Psoas muscle (tissue), 8 donors: ENCODE data around the gene SIPA1L3. TPM values are rescaled to one million over a fixed set of nuclear protein-coding genes. Genes with fewer than 3 reads are reported as not detected.

Experiments used
- ATAC-seq, 4 donors: fragments of 200-7000 bp; cut with Tn5 transposase; one replicate each; pipeline ENCODE4 v1.9.1; 2020; ENCODE audit warnings: moderate library complexity in 3 of 4, mild to moderate bottlenecking in 2 of 4
- DNase-seq, 2 donors: peaks; one replicate each; pipeline ENCODE4 v3.0.0-alpha.2; 2020
- H3K27ac ChIP-seq: fragments of 200-600 bp; one replicate; pipeline ENCODE4 v1.8.0; 2022
- H3K27me3 ChIP-seq, 3 donors: fragments of 200-600 bp in 1 of 3; one replicate each; pipeline versions ENCODE4 v1.6.1 to v1.8.0; 2013 to 2022; ENCODE audit warnings: low read length in 2 of 3, mild to moderate bottlenecking in 2 of 3, moderate library complexity in 1 of 3; ENCODE audit not compliant: insufficient read depth in 3 of 3
- H3K36me3 ChIP-seq, 2 donors: fragments of 200-600 bp in 1 of 2; one replicate each; pipeline versions ENCODE4 v1.6.1 to v1.8.0; 2013 to 2022; ENCODE audit warnings: low read depth in 1 of 2, mild to moderate bottlenecking in 1 of 2, moderate library complexity in 1 of 2; ENCODE audit not compliant: insufficient read depth in 1 of 2
- H3K4me1 ChIP-seq: fragments of 200-600 bp; one replicate; pipeline ENCODE4 v1.8.0; 2022
- H3K4me3 ChIP-seq: fragments of 200-600 bp; one replicate; pipeline ENCODE4 v1.8.0; 2022; ENCODE audit warnings: mild to moderate bottlenecking
- H3K9me3 ChIP-seq: fragments of 200-600 bp; one replicate; pipeline ENCODE4 v1.8.0; 2022
- CTCF ChIP-seq: fragments of 200-600 bp; IDR thresholded peaks from one replicate; pipeline ENCODE4 v1.8.0; 2022; ENCODE audit warnings: antibody characterized with exemption
- WGBS, 3 donors: extraction: QIAGEN DNeasy Blood & Tissue Kit; methylation state at CpG; one replicate each; pipeline versions ENCODE4 v1.1.6 to v1.1.7; 2013; 5-methylcytosine and 5-hydroxymethylcytosine counted together
- intact Hi-C, 2 donors: fragments of 100-400 bp; cut with DNase I; formaldehyde crosslinking; loops; one replicate each; pipeline versions ENCODE4 v1.11.0 to v1.14.2; 2022
- polyA plus RNA-seq, 3 donors: library from polyadenylated mRNA; stranded (reverse); fragments of 200-250 nt; gene quantifications; one replicate each; pipeline ENCODE4 v1.2.3, GENCODE V29; 2013
- total RNA-seq, 4 donors: library from RNA; stranded (reverse); fragmentation: NEBNext Ultra II Directional in 2 of 4; extraction: Animal tissue kit (Norgen Biotek cat#: 25700) in 2 of 4; gene quantifications; one replicate each; pipeline versions ENCODE4 v1.2.1 to v1.2.4, GENCODE V29; 2021 to 2023
- donor health status: healthy with polysubstance abuse.
- donor health status: DM: no; HTN: no; CAD: no; lungs with moderate emphysema.
- donor health status: Bipolar disorder and iron deficiency.
- donor health status: healthy.
- donor health status: DM: yes; HTN: yes; CAD: no.
- donor health status: DM: no; HTN: no; CAD: no.
- donor health status: DM: no; HTN: no; CAD: no.
- donor health status: DM: yes; HTN: yes; CAD: no.

Gene SIPA1L3
- total and polyA plus RNA-seq, 7 donors, result 2.9 to 28.2 (median 8.3) TPM

- Histone ChIP-seq H3K4me1 (no peaks in the 10 kb centered on the region), H3K9me3 (no peaks in the 10 kb centered on the region), H3K36me3 (no peaks in the 10 kb centered on the region), H3K27ac (no peak overlapping the region), H3K27me3 (peaks cover 0 to 66% (median 20%) of the 10 kb centered on the region in 3 donors), H3K4me3 (no peak overlapping the region)
- intact Hi-C loops, result no loop called here
- ATAC-seq (no peak), DNase-seq (no peak)
- WGBS, 3 donors, result 44 to 57% (median 47%) methylated on average over 22 to 24 of the region's 24 CpGs
- no peak for TF ChIP-seq CTCF
Measured at GRCh38 chr19:38213911-38214625, 307.1 kb downstream of the SIPA1L3 start.

GRCh38 chr19:38216785-38217641, 310.0 kb downstream of the SIPA1L3 start:
- intact Hi-C loops, result no loop called here
- H3K27ac ChIP-seq, result no peak overlapping the region
- H3K36me3 ChIP-seq, result no peaks in the 10 kb centered on the region
- DNase-seq, result no peak
- H3K4me1 ChIP-seq, result no peaks in the 10 kb centered on the region
- no peak for ATAC-seq
- peaks cover 0 to 59% (median 2%) of the 10 kb centered on the region in 3 donors for H3K27me3 ChIP-seq
- H3K4me3 ChIP-seq, result no peak overlapping the region
- no peaks in the 10 kb centered on the region for H3K9me3 ChIP-seq
- TF ChIP-seq CTCF, result no peak
- 42 to 49% (median 43%) methylated on average over 17 to 26 of the region's 26 CpGs for WGBS, 3 donors

- Histone ChIP-seq H3K9me3 (no peaks in the 10 kb centered on the region), H3K36me3 (no peaks in the 10 kb centered on the region), H3K4me3 (no peak overlapping the region), H3K27ac (no peak overlapping the region), H3K4me1 (no peaks in the 10 kb centered on the region), H3K27me3 (peaks cover 0 to 62% (median 2%) of the 10 kb centered on the region in 3 donors)
- ATAC-seq, result no peak
- no peak for TF ChIP-seq CTCF
- intact Hi-C loops, result no loop called here
- WGBS, 3 donors, result 93 to 96% (median 96%) methylated on average over 3 of the region's 3 CpGs
- DNase-seq, result no peak
Measured at GRCh38 chr19:38218204-38218603, 311.2 kb downstream of the SIPA1L3 start.

- peaks cover 0 to 62% (median 7%) of the 10 kb centered on the region in 3 donors for H3K27me3 ChIP-seq
- no peaks in the 10 kb centered on the region for H3K36me3 ChIP-seq
- intact Hi-C loops, result no loop called here
- H3K9me3 ChIP-seq, result no peaks in the 10 kb centered on the region
- TF ChIP-seq CTCF, result no peak
- no peak for ATAC-seq
- no peaks in the 10 kb centered on the region for H3K4me1 ChIP-seq
- DNase-seq, result no peak
- no peak overlapping the region for H3K4me3 ChIP-seq
- no peak overlapping the region for H3K27ac ChIP-seq
- 89 to 91% (median 91%) methylated on average over 9 to 10 of the region's 10 CpGs for WGBS, 3 donors
Measured at GRCh38 chr19:38219221-38219620, 312.2 kb downstream of the SIPA1L3 start.
